Prostate gland (tissue), 2 donors: Measurements from ENCODE around the gene CLGN. TPM values are rescaled to one million over a fixed set of nuclear protein-coding genes. Genes with fewer than 3 reads are reported as not detected.

Experiments used
- DNase-seq: peaks from one replicate; pipeline ENCODE4 v3.0.0-alpha.2; 2019; ENCODE audit warnings: low spot score
- H3K27ac ChIP-seq, 2 donors: fragments of 200-600 bp; sonication (generic); 2 replicates each; pipeline ENCODE4 v1.5.1; 2017 to 2019
- H3K27me3 ChIP-seq: fragments of 200-600 bp; sonication (generic); replicated peaks from 2 replicates; pipeline ENCODE4 v1.5.1; 2019; ENCODE audit not compliant: insufficient read depth
- H3K36me3 ChIP-seq, 2 donors: fragments of 200-600 bp; sonication (generic); 1 replicate in 1 of 2; 2 replicates in 1 of 2; pipeline versions ENCODE4 v1.5.1 to v1.8.1; 2017 to 2019
- H3K4me1 ChIP-seq: fragments of 200-600 bp; sonication (generic); replicated peaks from 2 replicates; pipeline ENCODE4 v1.5.1; 2019
- H3K4me3 ChIP-seq, 2 donors: fragments of 200-600 bp; sonication (generic); 2 replicates each; pipeline ENCODE4 v1.5.1; 2017 to 2019
- H3K9me3 ChIP-seq: fragments of 200-600 bp; sonication (generic); 2 replicates; pipeline ENCODE4 v1.5.1; 2017
- POLR2A ChIP-seq: fragments of 450-650 bp; IDR thresholded peaks from one replicate; pipeline ENCODE4 v1.6.1; 2016; ENCODE audit warnings: antibody characterized with exemption, mild to moderate bottlenecking
- POLR2AphosphoS5 ChIP-seq: sonication (generic); formaldehyde crosslinking; IDR thresholded peaks from one replicate; pipeline ENCODE4 v1.6.1; 2017; ENCODE audit warnings: antibody characterized with exemption
- WGBS: methylation state at CpG from one replicate; pipeline ENCODE4 v1.1.5; 2018; 5-methylcytosine and 5-hydroxymethylcytosine counted together
- intact Hi-C: fragments of 100-400 bp; cut with DNase I; formaldehyde crosslinking; loops from one replicate; pipeline ENCODE4 v1.14.2; 2022
- total RNA-seq, 2 donors: library from RNA; depleted of rRNA; stranded (reverse); fragments of >200 nt; gene quantifications; one replicate each; pipeline ENCODE4 v1.1.0, GENCODE V29; 2016
- TF ChIP-seq, protein P1 (sequence below), 4 experiments: fragments of 200-600 bp in 2 of 4; fragments of 450-650 bp in 2 of 4; sonication (generic) in 2 of 4; IDR thresholded peaks; 1 replicate in 3 of 4; 2 replicates in 1 of 4; pipeline ENCODE4 v1.5.1; 2016 to 2019; ENCODE audit warnings: antibody characterized with exemption in 4 of 4, mild to moderate bottlenecking in 2 of 4, moderate library complexity in 2 of 4

Gene CLGN
- total RNA-seq, 2 donors from 2014 or later: 20.7 to 42.1 TPM

DNA sequence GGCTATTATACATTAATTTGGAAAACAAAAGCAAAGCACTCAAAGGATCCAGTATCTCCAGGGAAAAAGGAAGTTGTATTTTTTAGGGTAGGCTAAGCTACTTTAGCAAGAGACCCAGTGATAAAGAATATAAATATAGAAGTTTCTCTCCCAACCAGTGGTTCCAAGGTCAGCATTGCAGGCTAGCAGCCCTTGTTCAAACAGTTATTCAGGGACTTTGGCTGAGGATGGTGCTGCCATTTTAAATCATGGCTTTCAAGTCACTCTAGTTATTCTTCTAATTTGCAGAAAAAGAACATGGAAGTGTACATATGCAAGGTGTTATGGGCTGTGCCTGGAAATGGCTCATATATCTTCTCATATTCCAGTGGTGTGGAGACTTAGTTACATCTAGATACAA lies 44.7 kb downstream of the CLGN start:
- TF ChIP-seq, protein P1, sequence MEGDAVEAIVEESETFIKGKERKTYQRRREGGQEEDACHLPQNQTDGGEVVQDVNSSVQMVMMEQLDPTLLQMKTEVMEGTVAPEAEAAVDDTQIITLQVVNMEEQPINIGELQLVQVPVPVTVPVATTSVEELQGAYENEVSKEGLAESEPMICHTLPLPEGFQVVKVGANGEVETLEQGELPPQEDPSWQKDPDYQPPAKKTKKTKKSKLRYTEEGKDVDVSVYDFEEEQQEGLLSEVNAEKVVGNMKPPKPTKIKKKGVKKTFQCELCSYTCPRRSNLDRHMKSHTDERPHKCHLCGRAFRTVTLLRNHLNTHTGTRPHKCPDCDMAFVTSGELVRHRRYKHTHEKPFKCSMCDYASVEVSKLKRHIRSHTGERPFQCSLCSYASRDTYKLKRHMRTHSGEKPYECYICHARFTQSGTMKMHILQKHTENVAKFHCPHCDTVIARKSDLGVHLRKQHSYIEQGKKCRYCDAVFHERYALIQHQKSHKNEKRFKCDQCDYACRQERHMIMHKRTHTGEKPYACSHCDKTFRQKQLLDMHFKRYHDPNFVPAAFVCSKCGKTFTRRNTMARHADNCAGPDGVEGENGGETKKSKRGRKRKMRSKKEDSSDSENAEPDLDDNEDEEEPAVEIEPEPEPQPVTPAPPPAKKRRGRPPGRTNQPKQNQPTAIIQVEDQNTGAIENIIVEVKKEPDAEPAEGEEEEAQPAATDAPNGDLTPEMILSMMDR (IDR thresholded peaks at IDR 0.05): no peak
- no peak for TF ChIP-seq POLR2AphosphoS5
- TF ChIP-seq POLR2A: no peak
- intact Hi-C loops: no loop called here
- H3K4me3 ChIP-seq: no peak overlapping the region
- H3K4me1 ChIP-seq: no peaks in the 10 kb centered on the region
- no peaks in the 10 kb centered on the region for H3K27me3 ChIP-seq
- no peak for DNase-seq
- no peaks in the 10 kb centered on the region for H3K9me3 ChIP-seq
- H3K27ac ChIP-seq: no peak overlapping the region
- H3K36me3 ChIP-seq: no peaks in the 10 kb centered on the region

- Histone ChIP-seq H3K36me3 (no peaks in the 10 kb centered on the region), H3K9me3 (no peaks in the 10 kb centered on the region), H3K27ac (peak overlapping the region; percentile 92 to 94), H3K4me1 (peaks cover 4% of the 10 kb centered on the region), H3K27me3 (no peaks in the 10 kb centered on the region), H3K4me3 (peak overlapping the region; percentile 85 to 89)
- intact Hi-C loops: loop anchor here (10.0 kb wide), 1 partner anchor 151 kb away; the partner anchor contains the start of gene ELMOD2
- peak; percentile 6 for DNase-seq
- 4% methylated on average over 8 of the region's 8 CpGs for WGBS
- TF ChIP-seq POLR2A: no peak
Measured at GRCh38 chr4:140374130-140374477, 53.3 kb downstream of the CLGN start.

DNA sequence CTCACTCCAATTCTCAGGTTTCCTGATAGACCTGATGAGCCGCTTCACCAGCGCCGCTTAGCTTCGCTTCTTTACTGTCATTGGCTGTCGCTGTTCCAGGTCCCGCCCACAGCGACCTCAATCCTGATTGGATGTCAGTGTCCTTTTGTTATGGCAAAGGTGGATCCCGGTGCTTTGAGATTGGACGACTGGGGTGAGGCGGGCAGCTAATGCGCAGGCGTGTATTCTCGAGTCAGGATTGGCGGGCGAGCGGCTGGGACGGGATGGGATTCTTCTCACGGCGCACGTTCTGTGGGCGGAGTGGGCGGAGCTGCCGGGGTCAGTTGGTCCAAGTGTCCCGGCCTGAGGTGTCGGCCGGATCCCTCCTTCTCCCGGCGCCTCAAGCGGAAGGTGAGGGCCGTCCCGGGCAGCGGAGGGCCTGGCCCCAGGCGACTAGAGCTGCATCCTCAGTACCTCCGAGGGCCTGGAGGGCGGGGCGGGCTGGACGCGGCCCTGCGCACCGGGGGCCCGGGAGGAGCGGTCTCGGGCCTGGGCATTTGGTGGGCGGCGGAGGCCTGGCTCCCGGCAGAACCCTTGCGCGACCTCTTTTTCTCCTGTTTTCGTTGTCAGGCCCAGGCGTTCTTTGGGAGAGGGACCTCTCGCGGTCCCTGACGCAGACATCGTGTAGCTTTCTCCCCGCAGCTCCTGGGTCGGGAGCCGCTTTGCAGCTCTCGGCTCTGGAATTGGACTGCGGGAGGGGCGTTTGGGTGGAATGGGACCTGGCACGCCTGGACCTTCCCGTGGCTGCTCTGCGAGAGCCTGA lies 53.9 kb downstream of the CLGN start, which contains the start of gene SCOC:
Gene SCOC (plus strand): TSS at position 319 of the 802 bp plus-strand sequence. CDS start 5,525 bp downstream, outside the sequence.
- Histone ChIP-seq H3K4me1 (peaks cover 4% of the 10 kb centered on the region), H3K4me3 (peak within 1 kb of the TSS; percentile 85 to 89), H3K27ac (peak within 1 kb of the TSS; percentile 92 to 94), H3K36me3 (no peaks in the 10 kb centered on the region), H3K27me3 (no peaks in the 10 kb centered on the region), H3K9me3 (no peaks in the 10 kb centered on the region)
- TF ChIP-seq, protein P1 (IDR thresholded peaks at IDR 0.05): no peak
- TF ChIP-seq POLR2A: peak; percentile 53
- TF ChIP-seq POLR2AphosphoS5: peak; percentile 96
- under 1% methylated on average over 54 of the region's 63 CpGs for WGBS
- peak; percentile 100 for DNase-seq
- intact Hi-C loops: loop anchor here (10.0 kb wide), 1 partner anchor 151 kb away; the partner anchor contains the start of gene ELMOD2

GRCh38 chr4:140372751-140373327 lies 54.6 kb downstream of the CLGN start:
- TF ChIP-seq, protein P1 (IDR thresholded peaks at IDR 0.05): peak in 2 of 4 experiments; percentile 13 to 42
- no peak for TF ChIP-seq POLR2A
- H3K4me3 ChIP-seq: peak overlapping the region; percentile 85 to 89
- under 1% methylated on average over 21 of the region's 21 CpGs for WGBS
- no peaks in the 10 kb centered on the region for H3K9me3 ChIP-seq
- intact Hi-C loops: loop anchor here (10.0 kb wide), 1 partner anchor 152 kb away; the partner anchor contains the start of gene ELMOD2
- peaks cover 4% of the 10 kb centered on the region for H3K4me1 ChIP-seq
- peak; percentile 7 for DNase-seq
- peak overlapping the region; percentile 92 to 94 for H3K27ac ChIP-seq
- H3K36me3 ChIP-seq: no peaks in the 10 kb centered on the region
- H3K27me3 ChIP-seq: no peaks in the 10 kb centered on the region

DNA sequence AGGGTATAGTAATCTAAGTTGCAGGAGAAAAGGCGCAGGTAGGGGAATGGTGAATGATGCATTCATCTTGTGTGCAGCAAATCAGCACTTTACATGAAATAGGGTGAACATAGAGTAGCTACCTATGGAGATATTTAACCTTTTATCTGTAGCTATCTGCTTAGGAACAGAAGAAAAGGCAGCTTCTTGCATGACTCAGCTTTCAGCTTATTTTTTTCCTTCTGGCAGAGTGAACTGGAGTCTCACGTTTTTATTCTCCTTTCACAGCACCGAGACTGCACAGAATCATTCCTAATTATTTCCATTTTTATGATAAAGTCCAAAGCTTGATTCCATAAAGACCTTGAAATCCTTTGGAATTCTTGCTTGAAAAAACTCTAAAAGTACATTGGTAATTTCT lies 58.8 kb downstream of the CLGN start:
- Histone ChIP-seq H3K36me3 (no peaks in the 10 kb centered on the region), H3K27ac (no peak overlapping the region), H3K9me3 (no peaks in the 10 kb centered on the region), H3K4me3 (no peak overlapping the region), H3K4me1 (no peaks in the 10 kb centered on the region), H3K27me3 (no peaks in the 10 kb centered on the region)
- WGBS: 70% methylated on average over 3 of the region's 3 CpGs
- no peak for DNase-seq
- TF ChIP-seq POLR2A (no peak), POLR2AphosphoS5 (no peak)
- TF ChIP-seq, protein P1 (IDR thresholded peaks at IDR 0.05): no peak
- intact Hi-C loops: no loop called here
